Right cardiac atrium (tissue), 5 donors: ENCODE measurements around the gene ITPRIP. TPM values are rescaled to one million over a fixed set of nuclear protein-coding genes. Genes with fewer than 3 reads are reported as not detected.

Experiments used
- ATAC-seq, 2 donors: fragments of 200-7000 bp; cut with Tn5 transposase; one replicate each; pipeline versions ENCODE4 v1.8.0 to v1.9.1; 2020; ENCODE audit warnings: moderate library complexity in 2 of 2, mild to moderate bottlenecking in 1 of 2
- DNase-seq, 3 donors: peaks; one replicate each; pipeline ENCODE4 v3.0.0-alpha.2; 2020
- H3K27ac ChIP-seq: one replicate; pipeline ENCODE4 v1.5.1; 2013; ENCODE audit warnings: mild to moderate bottlenecking, low read length, control low read depth, moderate library complexity
- H3K27me3 ChIP-seq: one replicate; pipeline ENCODE4 v1.6.1; 2013; ENCODE audit not compliant: control insufficient read depth, insufficient read depth
- H3K4me1 ChIP-seq: one replicate; pipeline ENCODE4 v1.6.1; 2013; ENCODE audit warnings: low read length; ENCODE audit not compliant: control insufficient read depth, insufficient read depth
- H3K4me3 ChIP-seq: one replicate; pipeline ENCODE4 v1.5.1; 2013; ENCODE audit warnings: low read length, control low read depth
- H3K9me3 ChIP-seq: one replicate; pipeline ENCODE4 v1.6.1; 2013; ENCODE audit warnings: low read length; ENCODE audit not compliant: control insufficient read depth
- WGBS: extraction: QIAGEN DNeasy Blood & Tissue Kit; methylation state at CpG from one replicate; pipeline ENCODE4 v1.1.7; 2013; 5-methylcytosine and 5-hydroxymethylcytosine counted together
- intact Hi-C, 4 donors: fragments of 100-400 bp; cut with DNase I; formaldehyde crosslinking; loops; one replicate each; pipeline versions ENCODE4 v1.11.0 to v1.14.0; 2022 to 2023
- polyA plus RNA-seq: library from polyadenylated mRNA; stranded (reverse); fragments of 200-250 nt; gene quantifications from one replicate; pipeline ENCODE4 v1.2.3, GENCODE V29; 2013
- total RNA-seq, 4 donors: library from RNA; stranded (reverse); fragmentation: NEBNext Ultra II Directional; extraction: Animal tissue kit (Norgen Biotek cat#: 25700); gene quantifications; one replicate each; pipeline ENCODE4 v1.2.1, GENCODE V29; 2021
- donor health status: healthy with polysubstance abuse.
- donor health status: DM: no; HTN: yes; CAD: no.
- donor health status: DM: no; HTN: no; CAD: no.
- donor health status: DM: no; HTN: yes; CAD: no; lungs with severe emphysema.
- donor health status: DM: yes; HTN: yes; CAD: no.

Gene ITPRIP
- total and polyA plus RNA-seq, 5 donors, result 29.1 to 83.3 (median 42.7) TPM

GRCh38 chr10:104340641-104341040 is 2.4 kb upstream of the ITPRIP start:
- intact Hi-C loops, result no loop called here
- peak overlapping the region; percentile 99 for H3K27ac ChIP-seq
- DNase-seq (no peak), ATAC-seq (no peak)
- no peaks in the 10 kb centered on the region for H3K27me3 ChIP-seq
- 56% methylated on average over 4 of the region's 4 CpGs for WGBS
- peak overlapping the region; percentile 91 for H3K4me3 ChIP-seq
- H3K4me1 ChIP-seq, result peaks cover 11% of the 10 kb centered on the region
- no peaks in the 10 kb centered on the region for H3K9me3 ChIP-seq

GRCh38 chr10:104340111-104340526 is 1.9 kb upstream of the ITPRIP start:
- DNase-seq (peak in 1 of 3 donors; percentile 37), ATAC-seq (peak in 1 of 2 donors; percentile 1)
- intact Hi-C loops, result no loop called here
- peak overlapping the region; percentile 91 for H3K4me3 ChIP-seq
- peak overlapping the region; percentile 99 for H3K27ac ChIP-seq
- 7% methylated on average over 4 of the region's 4 CpGs for WGBS
- peaks cover 11% of the 10 kb centered on the region for H3K4me1 ChIP-seq
- no peaks in the 10 kb centered on the region for H3K9me3 ChIP-seq
- no peaks in the 10 kb centered on the region for H3K27me3 ChIP-seq

- DNase-seq (peak in 1 of 3 donors; percentile 64), ATAC-seq (peak; percentile 23 to 29)
- H3K4me3 ChIP-seq, result peak overlapping the region; percentile 91
- peak overlapping the region; percentile 100 for H3K27ac ChIP-seq
- no peaks in the 10 kb centered on the region for H3K27me3 ChIP-seq
- H3K4me1 ChIP-seq, result peaks cover 14% of the 10 kb centered on the region
- intact Hi-C loops, result loop anchor here in 3 of 4 donors (5.0 kb wide), 2 partner anchors 37 to 42 kb away; no protein-coding TSS in a partner anchor
- H3K9me3 ChIP-seq, result no peaks in the 10 kb centered on the region
- 4% methylated on average over 11 of the region's 11 CpGs for WGBS
Measured at GRCh38 chr10:104339469-104340110, 1.3 kb upstream of the ITPRIP start.

GRCh38 chr10:104337521-104337984 is 712 bp downstream of the ITPRIP start:
- WGBS, result under 1% methylated on average over 23 of the region's 23 CpGs
- H3K4me3 ChIP-seq, result peak overlapping the region; percentile 91
- H3K27me3 ChIP-seq, result no peaks in the 10 kb centered on the region
- peaks cover 32% of the 10 kb centered on the region for H3K4me1 ChIP-seq
- ATAC-seq, result peak; percentile 25 to 36
- intact Hi-C loops, result loop anchor here in 3 of 4 donors (5.0 kb wide), 2 partner anchors 35 to 40 kb away; no protein-coding TSS in a partner anchor
- H3K9me3 ChIP-seq, result no peaks in the 10 kb centered on the region
- peak in 1 of 3 donors; percentile 72 for DNase-seq
- H3K27ac ChIP-seq, result peak overlapping the region; percentile 100

- Histone ChIP-seq H3K9me3 (no peaks in the 10 kb centered on the region), H3K4me1 (peaks cover 36% of the 10 kb centered on the region), H3K27ac (peak overlapping the region; percentile 100), H3K4me3 (peak overlapping the region; percentile 91), H3K27me3 (no peaks in the 10 kb centered on the region)
- intact Hi-C loops, result loop anchor here in 3 of 4 donors (5.0 kb wide), 2 partner anchors 35 to 40 kb away; no protein-coding TSS in a partner anchor
- 6% methylated on average over 12 of the region's 12 CpGs for WGBS
- no peak for ATAC-seq
- DNase-seq, result peak in 1 of 3 donors; percentile 29
Measured at GRCh38 chr10:104336821-104337467, 1.3 kb downstream of the ITPRIP start.

- DNase-seq, result peak in 1 of 3 donors; percentile 32
- ATAC-seq, result no peak
- H3K9me3 ChIP-seq, result no peaks in the 10 kb centered on the region
- H3K27me3 ChIP-seq, result no peaks in the 10 kb centered on the region
- peak overlapping the region; percentile 66 for H3K27ac ChIP-seq
- peak overlapping the region; percentile 91 for H3K4me3 ChIP-seq
- peaks cover 45% of the 10 kb centered on the region for H3K4me1 ChIP-seq
- 67% methylated on average over 13 of the region's 13 CpGs for WGBS
- intact Hi-C loops, result loop anchor here in 3 of 4 donors (5.0 kb wide), 2 partner anchors 33 to 38 kb away; no protein-coding TSS in a partner anchor
Measured at GRCh38 chr10:104334965-104335650, 3.2 kb downstream of the ITPRIP start.

- Histone ChIP-seq H3K9me3 (no peaks in the 10 kb centered on the region), H3K27me3 (no peaks in the 10 kb centered on the region), H3K4me1 (peaks cover 47% of the 10 kb centered on the region), H3K4me3 (no peak overlapping the region), H3K27ac (peak overlapping the region; percentile 66)
- DNase-seq, result peak in 1 of 3 donors; percentile 16
- intact Hi-C loops, result no loop called here
- 81% methylated on average over 6 of the region's 6 CpGs for WGBS
- no peak for ATAC-seq
Measured at GRCh38 chr10:104334561-104334960, 3.7 kb downstream of the ITPRIP start.

- Histone ChIP-seq H3K4me1 (peaks cover 54% of the 10 kb centered on the region), H3K27me3 (no peaks in the 10 kb centered on the region), H3K4me3 (no peak overlapping the region), H3K9me3 (no peaks in the 10 kb centered on the region), H3K27ac (peak overlapping the region; percentile 76)
- ATAC-seq (no peak), DNase-seq (peak in 1 of 3 donors; percentile 46)
- 48% methylated on average over 15 of the region's 15 CpGs for WGBS
- intact Hi-C loops, result no loop called here
Measured at GRCh38 chr10:104333728-104334373, 4.4 kb downstream of the ITPRIP start.

GRCh38 chr10:104333032-104333727 is 5.1 kb downstream of the ITPRIP start:
- Histone ChIP-seq H3K27me3 (no peaks in the 10 kb centered on the region), H3K4me3 (no peak overlapping the region), H3K9me3 (no peaks in the 10 kb centered on the region), H3K4me1 (peaks cover 61% of the 10 kb centered on the region), H3K27ac (peak overlapping the region; percentile 76)
- WGBS, result 57% methylated on average over 13 of the region's 13 CpGs
- intact Hi-C loops, result no loop called here
- ATAC-seq, result no peak
- peak in 1 of 3 donors; percentile 58 for DNase-seq
